GM23248 (cell line): ENCODE measurements around the gene ABHD6. TPM values are rescaled to one million over a fixed set of nuclear protein-coding genes. Genes with fewer than 3 reads are reported as not detected.

Source experiments
- DNase-seq: peaks from one replicate; pipeline ENCODE4 v3.0.0-alpha.2; 2015
- H2AFZ ChIP-seq: fragments of 200-600 bp; sonication (generic); 2 replicates; pipeline ENCODE4 v1.6.1; 2016; ENCODE audit warnings: antibody characterized with exemption
- H3F3A ChIP-seq: fragments of 200-600 bp; sonication (generic); 2 replicates; pipeline ENCODE4 v1.6.1; 2016; ENCODE audit warnings: mild to moderate bottlenecking, antibody characterized with exemption, mixed run types; ENCODE audit not compliant: insufficient read depth
- H3K27ac ChIP-seq: fragments of 200-600 bp; sonication (generic); 2 replicates; pipeline ENCODE4 v1.5.1; 2016; ENCODE audit warnings: mild to moderate bottlenecking
- H3K27me3 ChIP-seq: fragments of 200-600 bp; sonication (generic); replicated peaks from 2 replicates; pipeline ENCODE4 v1.6.1; 2016; ENCODE audit warnings: mild to moderate bottlenecking; ENCODE audit not compliant: insufficient read depth
- H3K36me3 ChIP-seq: fragments of 200-600 bp; sonication (generic); 2 replicates; pipeline ENCODE4 v1.6.1; 2016; ENCODE audit warnings: low read depth, mild to moderate bottlenecking
- H3K4me1 ChIP-seq: fragments of 200-600 bp; sonication (generic); 2 replicates; pipeline ENCODE4 v1.6.1; 2016; ENCODE audit warnings: mild to moderate bottlenecking; ENCODE audit not compliant: insufficient read depth
- H3K4me2 ChIP-seq: fragments of 200-600 bp; sonication (generic); one replicate; pipeline ENCODE4 v1.6.1; 2016; ENCODE audit warnings: mild to moderate bottlenecking; ENCODE audit not compliant: unreplicated experiment
- H3K4me3 ChIP-seq: fragments of 200-600 bp; sonication (generic); 2 replicates; pipeline ENCODE4 v1.5.1; 2016; ENCODE audit warnings: mild to moderate bottlenecking
- H3K79me2 ChIP-seq: fragments of 200-600 bp; sonication (generic); 2 replicates; pipeline ENCODE4 v1.6.1; 2016; ENCODE audit warnings: mild to moderate bottlenecking; ENCODE audit not compliant: insufficient read depth
- H3K9ac ChIP-seq: fragments of 200-600 bp; sonication (generic); 2 replicates; pipeline ENCODE4 v1.6.1; 2016; ENCODE audit warnings: mild to moderate bottlenecking
- H3K9me2 ChIP-seq: fragments of 200-600 bp; sonication (generic); 2 replicates; pipeline ENCODE4 v1.6.1; 2016; ENCODE audit warnings: mixed run types, mild to moderate bottlenecking, moderate library complexity; ENCODE audit not compliant: insufficient read depth
- H3K9me3 ChIP-seq: fragments of 200-600 bp; sonication (generic); one replicate; pipeline ENCODE4 v1.6.1; 2017; ENCODE audit warnings: low read depth
- H4K20me1 ChIP-seq: fragments of 200-600 bp; sonication (generic); 2 replicates; pipeline ENCODE4 v1.6.0; 2016; ENCODE audit not compliant: insufficient read depth
- EZH2 ChIP-seq: fragments of 200-600 bp; sonication (generic); IDR thresholded peaks from 2 replicates; pipeline ENCODE4 v1.6.1; 2018; ENCODE audit warnings: antibody characterized with exemption, mild to moderate bottlenecking; ENCODE audit not compliant: insufficient read depth, poor library complexity, severe bottlenecking
- EZH2phosphoT487 ChIP-seq: fragments of 200-600 bp; sonication (generic); IDR thresholded peaks from 2 replicates; pipeline ENCODE4 v1.6.1; 2018; ENCODE audit warnings: antibody characterized with exemption, moderate library complexity, mild to moderate bottlenecking, low read depth; ENCODE audit not compliant: insufficient read depth
- WGBS, 2 experiments: methylation state at CpG; one replicate each; pipeline ENCODE4 v1.1.6; 2015 to 2017; ENCODE audit warnings: low lambda C conversion rate in 2 of 2, low coverage in 1 of 2; ENCODE audit errors: missing lambda C conversion rate in 2 of 2; 5-methylcytosine and 5-hydroxymethylcytosine counted together
- in situ Hi-C: fragments of 300-500 bp; cut with MboI; formaldehyde crosslinking; loops from 2 replicates; pipeline ENCODE4 v1.15.0; 2020
- polyA plus RNA-seq: library from polyadenylated mRNA; unstranded; fragments of >200 nt; fragmentation: Nextera tagmentation; extraction: Ambion mirVana; gene quantifications from 2 replicates; pipeline ENCODE4 v1.2.1, GENCODE V29; 2016
- total RNA-seq: library from RNA; depleted of rRNA; stranded (reverse); fragments of >200 nt; shearing (Covaris generic); gene quantifications from 2 replicates; pipeline ENCODE4 v1.2.3, GENCODE V29; 2014

ABHD6 gene
- total and polyA plus RNA-seq, 2 experiments from 2014 or later, result 4.4 to 5.3 TPM

GRCh38 chr3:58333206-58334012, 95.8 kb downstream of the ABHD6 start:
- Histone ChIP-seq H3K4me2 (peak overlapping the region; percentile 89), H3K4me1 (peaks cover 33% of the 10 kb centered on the region), H3K9me2 (no peaks in the 10 kb centered on the region), H3F3A (peaks cover 49% of the 10 kb centered on the region), H4K20me1 (no peaks in the 10 kb centered on the region), H3K9ac (peak overlapping the region; percentile 86), H3K79me2 (peaks cover 35% of the 10 kb centered on the region), H3K27ac (peak overlapping the region; percentile 99), H2AFZ (peak overlapping the region; percentile 31; the same call in 1 of the 2 replicates), H3K9me3 (no peaks in the 10 kb centered on the region), H3K4me3 (peak overlapping the region; percentile 94), H3K36me3 (no peaks in the 10 kb centered on the region), H3K27me3 (no peaks in the 10 kb centered on the region)
- WGBS, 2 experiments, result 1% methylated on average over 22 to 37 of the region's 37 CpGs
- peak; percentile 48 for DNase-seq
- TF ChIP-seq EZH2phosphoT487, result no peak
- TF ChIP-seq EZH2, result no peak
- in situ Hi-C loops, result no loop called here

- Histone ChIP-seq H3K27ac (peak overlapping the region; percentile 99), H3K9ac (peak overlapping the region; percentile 86), H2AFZ (no peak overlapping the region), H3K4me3 (peak overlapping the region; percentile 94), H3K9me3 (no peaks in the 10 kb centered on the region), H3K36me3 (no peaks in the 10 kb centered on the region), H3K4me1 (peaks cover 33% of the 10 kb centered on the region), H3K27me3 (no peaks in the 10 kb centered on the region), H3K4me2 (peak overlapping the region; percentile 89), H3K79me2 (peaks cover 41% of the 10 kb centered on the region), H3K9me2 (no peaks in the 10 kb centered on the region), H4K20me1 (no peaks in the 10 kb centered on the region), H3F3A (peaks cover 49% of the 10 kb centered on the region)
- no peak for DNase-seq
- TF ChIP-seq EZH2phosphoT487 (no peak), EZH2 (no peak)
- WGBS, 2 experiments, result 4 to 6% methylated on average over 4 of the region's 4 CpGs
- in situ Hi-C loops, result no loop called here
These were observed 96.4 kb downstream of the ABHD6 start for GRCh38 chr3:58334013-58334321.

- peak overlapping the region; percentile 99 for H3K27ac ChIP-seq
- peak overlapping the region; percentile 86 for H3K9ac ChIP-seq
- no peaks in the 10 kb centered on the region for H3K9me3 ChIP-seq
- TF ChIP-seq EZH2, result no peak
- no peak for TF ChIP-seq EZH2phosphoT487
- H3K79me2 ChIP-seq, result peaks cover 46% of the 10 kb centered on the region
- in situ Hi-C loops, result no loop called here
- H4K20me1 ChIP-seq, result no peaks in the 10 kb centered on the region
- peaks cover 33% of the 10 kb centered on the region for H3K4me1 ChIP-seq
- peaks cover 49% of the 10 kb centered on the region for H3F3A ChIP-seq
- H3K27me3 ChIP-seq, result no peaks in the 10 kb centered on the region
- H2AFZ ChIP-seq, result no peak overlapping the region
- no peaks in the 10 kb centered on the region for H3K36me3 ChIP-seq
- WGBS, 2 experiments, result 3 to 8% methylated on average over 1 of the region's 1 CpG
- DNase-seq, result no peak
- H3K4me2 ChIP-seq, result peak overlapping the region; percentile 89
- peak overlapping the region; percentile 94 for H3K4me3 ChIP-seq
- H3K9me2 ChIP-seq, result no peaks in the 10 kb centered on the region
These were observed 96.9 kb downstream of the ABHD6 start for GRCh38 chr3:58334506-58334884.

GRCh38 chr3:58335652-58335947, 98.0 kb downstream of the ABHD6 start:
- Histone ChIP-seq H3K27me3 (no peaks in the 10 kb centered on the region), H3K4me1 (peaks cover 33% of the 10 kb centered on the region), H3K4me3 (peak overlapping the region; percentile 94), H3K9ac (peak overlapping the region; percentile 86), H3K79me2 (peaks cover 56% of the 10 kb centered on the region), H3K36me3 (no peaks in the 10 kb centered on the region), H3K27ac (peak overlapping the region; percentile 99), H3F3A (peaks cover 43% of the 10 kb centered on the region), H4K20me1 (no peaks in the 10 kb centered on the region), H2AFZ (peak overlapping the region; percentile 31; the same call in 1 of the 2 replicates), H3K9me2 (no peaks in the 10 kb centered on the region), H3K4me2 (peak overlapping the region; percentile 98), H3K9me3 (no peaks in the 10 kb centered on the region)
- no peak for DNase-seq
- no peak for TF ChIP-seq EZH2phosphoT487
- TF ChIP-seq EZH2, result no peak
- WGBS, 2 experiments, result 0% methylated on average over 1 of the region's 1 CpG
- in situ Hi-C loops, result no loop called here
